DND-41 (cell line): ENCODE data around the gene CFAP45.

ENCODE experiments used
- CTCF ChIP-seq: IDR thresholded peaks from 2 replicates; pipeline ENCODE4 v1.5.1; 2012; ENCODE audit warnings: borderline replicate concordance, low read length, moderate library complexity, mild to moderate bottlenecking; ENCODE audit not compliant: poor library complexity, severe bottlenecking; ENCODE audit errors: extremely low read depth
- EZH2 ChIP-seq: IDR thresholded peaks from 3 replicates; pipeline ENCODE4 v1.6.1; 2012; ENCODE audit warnings: borderline replicate concordance, low read depth, mild to moderate bottlenecking, moderate library complexity, low read length, inconsistent platforms; ENCODE audit not compliant: severe bottlenecking

GRCh38 chr1:159946242-159947187 is 46.5 kb upstream of the CFAP45 start:
- TF ChIP-seq CTCF (no peak), EZH2 (no peak)
